ENCODE data around the gene IGIP. TPM values are rescaled to one million over a fixed set of nuclear protein-coding genes. Genes with fewer than 3 reads are reported as not detected.

Gene IGIP
- total RNA-seq, 4 donors from 2014 or later = 21.7 to 26.6 (median 24.4) TPM

DNA sequence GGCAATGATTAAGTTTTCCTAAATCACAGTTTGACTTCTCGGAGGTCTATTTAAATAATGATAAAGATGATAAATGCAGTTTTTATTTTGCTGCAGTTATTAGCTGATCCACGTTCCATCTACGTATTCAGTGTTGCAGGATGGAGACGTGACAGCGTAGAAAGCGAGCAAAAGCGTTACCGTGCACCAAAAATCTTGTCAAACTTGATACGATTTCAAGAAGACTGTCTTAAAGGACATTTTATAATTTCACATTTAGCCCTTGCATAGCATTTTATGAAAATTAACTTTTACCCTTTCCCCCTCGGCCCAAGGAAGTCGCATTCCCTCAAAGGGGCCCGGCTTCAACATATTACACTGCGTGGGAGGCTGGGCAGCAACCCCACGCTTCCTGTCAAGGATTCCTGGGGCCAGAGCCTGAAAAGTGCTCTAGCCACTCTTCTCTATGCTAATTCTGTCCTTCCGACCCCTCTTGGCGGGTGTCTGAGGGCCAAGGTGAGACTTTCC is 18.9 kb upstream of the IGIP start:
- TF ChIP-seq, protein P1, sequence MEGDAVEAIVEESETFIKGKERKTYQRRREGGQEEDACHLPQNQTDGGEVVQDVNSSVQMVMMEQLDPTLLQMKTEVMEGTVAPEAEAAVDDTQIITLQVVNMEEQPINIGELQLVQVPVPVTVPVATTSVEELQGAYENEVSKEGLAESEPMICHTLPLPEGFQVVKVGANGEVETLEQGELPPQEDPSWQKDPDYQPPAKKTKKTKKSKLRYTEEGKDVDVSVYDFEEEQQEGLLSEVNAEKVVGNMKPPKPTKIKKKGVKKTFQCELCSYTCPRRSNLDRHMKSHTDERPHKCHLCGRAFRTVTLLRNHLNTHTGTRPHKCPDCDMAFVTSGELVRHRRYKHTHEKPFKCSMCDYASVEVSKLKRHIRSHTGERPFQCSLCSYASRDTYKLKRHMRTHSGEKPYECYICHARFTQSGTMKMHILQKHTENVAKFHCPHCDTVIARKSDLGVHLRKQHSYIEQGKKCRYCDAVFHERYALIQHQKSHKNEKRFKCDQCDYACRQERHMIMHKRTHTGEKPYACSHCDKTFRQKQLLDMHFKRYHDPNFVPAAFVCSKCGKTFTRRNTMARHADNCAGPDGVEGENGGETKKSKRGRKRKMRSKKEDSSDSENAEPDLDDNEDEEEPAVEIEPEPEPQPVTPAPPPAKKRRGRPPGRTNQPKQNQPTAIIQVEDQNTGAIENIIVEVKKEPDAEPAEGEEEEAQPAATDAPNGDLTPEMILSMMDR (IDR thresholded peaks at IDR 0.05; ENCODE audit: low read depth) = no peak

DNA sequence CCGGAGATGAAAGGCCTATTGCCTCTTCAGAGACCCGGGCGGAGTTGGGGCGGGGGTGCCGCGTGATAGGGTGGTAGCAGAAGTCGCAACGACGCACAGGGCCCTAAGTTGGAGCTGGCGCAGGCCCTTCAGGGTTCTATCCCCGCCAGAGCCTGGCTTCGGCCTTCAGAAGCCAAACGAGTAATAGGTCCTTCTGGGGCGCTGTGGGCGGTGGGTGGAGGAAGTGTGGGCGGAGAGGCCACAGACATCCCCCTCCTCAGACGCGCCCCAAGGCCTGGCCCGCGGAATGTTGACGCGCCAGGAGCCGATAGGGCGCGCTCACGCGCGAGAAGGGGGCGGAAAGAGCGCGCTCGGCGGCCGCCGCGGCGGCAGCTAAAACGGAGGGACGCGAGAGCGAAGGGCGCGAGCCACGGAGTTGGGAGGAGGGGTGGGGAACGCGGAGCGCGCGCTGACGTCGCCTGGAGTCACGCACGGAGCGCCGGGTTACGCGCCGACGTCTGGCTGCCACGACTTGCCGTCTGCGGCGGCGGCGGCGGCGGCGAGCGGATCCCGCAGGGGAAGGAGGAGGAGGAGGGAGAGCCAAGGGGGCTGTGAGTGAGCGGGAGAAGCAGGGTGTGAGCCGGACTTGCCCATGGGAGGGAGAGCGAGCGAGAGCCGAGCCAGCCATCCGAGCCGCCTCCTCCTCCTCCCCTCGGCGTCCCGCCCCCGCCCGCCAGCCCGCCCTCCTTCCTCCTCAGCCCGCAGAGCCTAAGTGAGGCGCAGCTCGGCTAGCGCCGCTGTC is 18.2 kb upstream of the IGIP start:
- TF ChIP-seq, protein P1 (IDR thresholded peaks at IDR 0.05; ENCODE audit: low read depth) = no peak

DNA sequence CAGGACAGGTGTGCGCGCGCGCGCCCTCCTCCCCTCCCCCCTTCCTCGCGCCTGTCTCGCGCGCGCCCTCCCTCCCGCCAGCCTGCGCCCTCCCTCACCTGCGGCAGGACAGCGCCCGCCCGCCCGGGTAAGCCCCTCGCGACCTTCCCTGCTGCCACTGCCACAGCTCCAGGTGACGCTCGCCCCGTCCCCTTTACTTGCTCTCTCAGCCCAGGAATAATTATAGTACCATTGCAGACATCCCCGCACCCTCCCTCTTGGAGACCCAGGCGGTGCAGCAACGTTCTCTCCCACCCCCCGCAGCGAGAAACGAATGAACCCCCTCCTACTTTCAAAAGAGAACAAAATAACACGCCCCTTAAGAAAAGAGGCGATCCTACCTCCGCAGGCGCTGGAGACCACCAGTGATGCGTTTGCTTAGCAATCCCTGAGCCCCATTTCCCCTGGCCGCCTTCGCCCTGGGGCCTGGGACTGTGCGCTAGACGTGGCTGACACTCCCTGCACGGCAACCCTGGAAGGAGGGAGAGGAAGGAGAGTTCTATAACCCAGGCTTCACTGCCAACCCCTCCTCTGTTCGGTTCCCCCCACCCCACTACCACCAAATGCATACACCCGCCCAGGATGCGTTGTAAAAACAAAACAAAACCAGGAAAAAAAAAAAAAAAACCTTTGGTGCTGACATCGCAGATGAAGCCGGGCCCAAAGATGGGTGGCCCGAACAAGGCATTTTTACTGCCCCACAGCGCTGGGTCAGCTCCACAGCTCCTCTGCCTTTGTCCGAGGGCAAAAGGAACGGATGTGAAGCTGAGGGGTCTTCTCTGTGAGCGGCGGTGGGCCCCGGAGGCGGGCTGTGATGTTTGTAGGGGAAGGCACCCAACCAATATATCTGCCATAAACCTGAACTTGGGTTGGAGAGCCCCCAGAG is 17.4 kb upstream of the IGIP start:
- TF ChIP-seq, protein P1 (IDR thresholded peaks at IDR 0.05; ENCODE audit: low read depth) = no peak

DNA sequence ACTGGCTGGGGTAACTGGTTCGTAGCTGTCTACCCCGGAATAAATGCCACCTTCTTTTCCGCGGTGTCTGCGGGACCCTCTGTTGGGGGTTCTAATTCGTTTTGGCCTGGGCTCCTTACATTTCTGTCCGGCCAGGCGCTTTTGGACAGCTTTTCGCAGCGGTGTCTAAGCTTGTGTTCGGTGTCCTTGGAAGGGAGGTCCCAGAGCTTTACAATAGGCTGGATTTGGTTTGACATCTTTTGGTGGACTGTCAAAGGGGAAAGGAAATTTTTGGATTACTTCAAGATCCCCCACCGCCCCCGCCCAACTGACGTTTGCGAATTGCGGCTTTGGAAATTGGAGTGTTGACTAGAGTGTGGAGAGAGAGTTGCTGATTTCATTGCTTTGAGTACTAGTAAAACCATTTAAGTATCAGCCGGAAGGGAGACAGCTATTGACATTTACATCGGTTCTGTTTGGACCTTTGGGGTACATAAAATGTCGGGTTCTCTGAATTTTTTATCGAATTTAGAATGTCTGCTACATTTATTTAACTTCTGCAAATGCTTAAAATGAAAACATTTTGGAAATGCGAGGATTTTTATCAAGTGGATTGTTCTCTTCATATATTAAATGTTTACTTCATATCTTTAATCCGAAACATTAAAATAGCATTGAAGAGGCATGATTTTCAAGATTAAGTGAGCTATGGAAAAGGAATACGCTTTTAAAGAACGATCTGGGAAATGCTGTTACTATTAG is 16.5 kb upstream of the IGIP start:
- TF ChIP-seq, protein P1 (IDR thresholded peaks at IDR 0.05; ENCODE audit: low read depth) = no peak

DNA sequence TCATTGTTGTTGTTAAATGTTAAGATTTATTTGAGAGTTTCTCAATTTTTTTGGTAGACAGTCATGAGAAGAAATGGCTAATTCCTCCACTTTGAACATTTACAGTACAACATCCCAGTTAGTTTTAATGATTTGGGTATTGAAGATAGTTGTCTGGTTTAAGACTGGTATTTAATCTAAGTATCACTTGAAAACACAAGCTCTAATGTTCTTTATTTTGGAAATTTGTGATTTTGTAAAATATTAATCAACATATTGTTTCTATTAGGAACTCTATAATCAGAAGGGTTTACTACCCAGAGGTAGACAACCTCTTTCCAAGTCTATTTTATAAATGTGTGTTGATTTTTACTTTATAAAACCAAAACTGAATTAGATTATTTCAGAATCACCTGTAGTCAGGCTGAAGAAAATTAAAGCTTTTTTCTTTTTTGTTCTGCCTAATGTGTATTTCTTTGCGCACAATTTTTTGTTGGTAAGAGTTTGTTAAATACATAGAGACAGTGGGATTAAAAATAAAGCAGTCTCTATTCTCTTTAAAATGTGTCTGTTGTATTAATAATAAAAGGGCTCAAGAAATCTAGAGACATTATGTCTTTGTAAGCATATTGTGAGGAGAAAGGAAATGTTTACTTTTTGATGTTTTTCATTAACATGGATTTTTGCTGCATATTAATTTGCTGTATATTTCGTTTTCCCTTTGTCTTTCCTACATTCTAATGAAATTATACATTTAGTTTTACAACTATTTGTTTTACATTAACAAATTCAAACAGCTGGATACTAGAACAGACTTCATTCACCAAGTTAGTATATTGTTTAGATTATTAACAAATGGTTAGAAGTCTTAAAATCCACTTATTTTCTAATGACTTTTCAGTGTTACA is 15.7 kb upstream of the IGIP start:
- TF ChIP-seq, protein P1 (IDR thresholded peaks at IDR 0.05; ENCODE audit: low read depth) = no peak

DNA sequence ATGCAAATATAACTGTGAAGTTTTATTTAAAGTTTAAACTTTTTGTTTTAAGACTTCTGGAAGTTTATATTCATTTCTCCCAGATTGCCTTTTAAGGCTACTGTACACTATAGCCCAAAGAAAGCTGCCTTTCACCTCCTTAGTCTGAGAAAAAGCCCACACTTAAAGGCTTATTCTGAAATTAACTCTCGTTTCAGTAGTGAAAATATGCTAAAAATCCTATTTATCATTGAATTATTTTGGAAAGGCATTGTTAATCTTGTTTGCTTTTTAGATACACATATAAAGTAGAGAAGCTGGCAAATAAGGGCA is 15.1 kb upstream of the IGIP start:
- TF ChIP-seq, protein P1 (IDR thresholded peaks at IDR 0.05; ENCODE audit: low read depth) = no peak

Data from subcutaneous adipose tissue (tissue), 4 donors.